Upper lobe of left lung (tissue), 4 donors: ENCODE measurements around the gene USP47.

Experiments
- CTCF ChIP-seq, 6 experiments: fragments of 450-650 bp in 4 of 6; fragments of 200-600 bp in 2 of 6; sonication (generic) in 2 of 6; IDR thresholded peaks; one replicate each; pipeline ENCODE4 v1.5.1; 2016 to 2019; ENCODE audit warnings: antibody characterized with exemption in 6 of 6
- EP300 ChIP-seq, 4 donors: sonication (generic); formaldehyde crosslinking; IDR thresholded peaks; one replicate each; pipeline ENCODE4 v1.5.1; 2017; ENCODE audit warnings: antibody characterized with exemption in 4 of 4, control low read depth in 2 of 4
- POLR2A ChIP-seq, 4 donors: fragments of 450-650 bp; IDR thresholded peaks; one replicate each; pipeline ENCODE4 v1.5.1; 2016 to 2017; ENCODE audit warnings: antibody characterized with exemption in 4 of 4, mild to moderate bottlenecking in 2 of 4

- TF ChIP-seq CTCF (IDR thresholded peaks at IDR 0.05) (no peak), POLR2A (IDR thresholded peaks at IDR 0.05) (no peak), EP300 (IDR thresholded peaks at IDR 0.05) (peak in 1 of 4 donors; percentile 6)
These were observed 28.3 kb upstream of the USP47 start for GRCh38 chr11:11813288-11813962.
